Spinal cord (tissue), 10 donors: ENCODE measurements around the gene CLSTN3. TPM values are rescaled to one million over a fixed set of nuclear protein-coding genes. Genes with fewer than 3 reads are reported as not detected.

Source experiments
- DNase-seq, 6 donors: peaks; one replicate each; pipeline versions ENCODE4 v3.0.0 to v3.0.0-alpha.2; 2013 to 2015; ENCODE audit warnings: low spot score in 6 of 6, low read depth in 4 of 6
- H3K27ac ChIP-seq: one replicate; pipeline ENCODE4 v1.5.1; 2013; ENCODE audit warnings: low read depth, low read length, control low read depth
- H3K27me3 ChIP-seq: one replicate; pipeline ENCODE4 v1.6.1; 2013; ENCODE audit warnings: low read length; ENCODE audit not compliant: control insufficient read depth, insufficient read depth
- H3K36me3 ChIP-seq: one replicate; pipeline ENCODE4 v1.6.1; 2013; ENCODE audit warnings: low read length; ENCODE audit not compliant: control insufficient read depth, insufficient read depth
- H3K4me1 ChIP-seq: one replicate; pipeline ENCODE4 v1.6.1; 2013; ENCODE audit warnings: low read length; ENCODE audit not compliant: control insufficient read depth, insufficient read depth
- H3K4me3 ChIP-seq: one replicate; pipeline ENCODE4 v1.5.1; 2013; ENCODE audit warnings: low read depth, low read length, control low read depth
- H3K9me3 ChIP-seq: one replicate; pipeline ENCODE4 v1.6.1; 2013; ENCODE audit warnings: low read length; ENCODE audit not compliant: control insufficient read depth, insufficient read depth
- WGBS: methylation state at CpG from one replicate; pipeline ENCODE4 v1.1.5; 2013; ENCODE audit warnings: missing lambda C conversion rate; ENCODE audit not compliant: insufficient coverage; 5-methylcytosine and 5-hydroxymethylcytosine counted together
- long read RNA-seq, 4 donors: transcript quantifications; one replicate each; lab custom pipeline, GENCODE V29; 2026
- polyA plus RNA-seq, 2 donors: library from polyadenylated mRNA; unstranded; fragments of 120-200 nt; gene quantifications; one replicate each; pipeline ENCODE4 v1.2.1, GENCODE V29; 2013; ENCODE audit not compliant: insufficient read length in 2 of 2
- total RNA-seq, 2 donors: library from RNA; depleted of rRNA in 1 of 2; stranded (reverse); fragments of 120-200 nt in 1 of 2; fragments of >200 nt in 1 of 2; gene quantifications; one replicate each; pipeline versions ENCODE4 v1.2.3 to v1.2.4, GENCODE V29; 2013 to 2014
- donor health status: healthy.

The CLSTN3 gene
- total RNA-seq (100 to 1,000 TPM in 1 of 2 donors, 10 to 100 TPM in 1; 33.9 to 215 TPM), polyA plus RNA-seq (100 to 1,000 TPM; 160 to 188 TPM)
- long read RNA-seq, donor 1, full-length matches to known transcripts = 22 of 94 reads
- long read RNA-seq, donor 1, partial matches to known transcripts = 72 of 94 reads
- long read RNA-seq, donor 1, other reads (novel, unspliced or antisense) = 0 of 94 reads
- long read RNA-seq, donor 2, transcript CLSTN3-214 (2 exons, 390 nt) = major isoform, 10 of 58 reads
- long read RNA-seq, donor 2, partial matches to known transcripts = 48 of 58 reads
- long read RNA-seq, donor 2, other reads (novel, unspliced or antisense) = 0 of 58 reads
- long read RNA-seq, donor 3, full-length matches to known transcripts = 14 of 72 reads
- long read RNA-seq, donor 3, partial matches to known transcripts = 58 of 72 reads
- long read RNA-seq, donor 3, other reads (novel, unspliced or antisense) = 0 of 72 reads
- long read RNA-seq, donor 4, transcript CLSTN3-214 (2 exons, 390 nt) = major isoform, 6 of 48 reads
- long read RNA-seq, donor 4, partial matches to known transcripts = 42 of 48 reads
- long read RNA-seq, donor 4, other reads (novel, unspliced or antisense) = 0 of 48 reads

DNA sequence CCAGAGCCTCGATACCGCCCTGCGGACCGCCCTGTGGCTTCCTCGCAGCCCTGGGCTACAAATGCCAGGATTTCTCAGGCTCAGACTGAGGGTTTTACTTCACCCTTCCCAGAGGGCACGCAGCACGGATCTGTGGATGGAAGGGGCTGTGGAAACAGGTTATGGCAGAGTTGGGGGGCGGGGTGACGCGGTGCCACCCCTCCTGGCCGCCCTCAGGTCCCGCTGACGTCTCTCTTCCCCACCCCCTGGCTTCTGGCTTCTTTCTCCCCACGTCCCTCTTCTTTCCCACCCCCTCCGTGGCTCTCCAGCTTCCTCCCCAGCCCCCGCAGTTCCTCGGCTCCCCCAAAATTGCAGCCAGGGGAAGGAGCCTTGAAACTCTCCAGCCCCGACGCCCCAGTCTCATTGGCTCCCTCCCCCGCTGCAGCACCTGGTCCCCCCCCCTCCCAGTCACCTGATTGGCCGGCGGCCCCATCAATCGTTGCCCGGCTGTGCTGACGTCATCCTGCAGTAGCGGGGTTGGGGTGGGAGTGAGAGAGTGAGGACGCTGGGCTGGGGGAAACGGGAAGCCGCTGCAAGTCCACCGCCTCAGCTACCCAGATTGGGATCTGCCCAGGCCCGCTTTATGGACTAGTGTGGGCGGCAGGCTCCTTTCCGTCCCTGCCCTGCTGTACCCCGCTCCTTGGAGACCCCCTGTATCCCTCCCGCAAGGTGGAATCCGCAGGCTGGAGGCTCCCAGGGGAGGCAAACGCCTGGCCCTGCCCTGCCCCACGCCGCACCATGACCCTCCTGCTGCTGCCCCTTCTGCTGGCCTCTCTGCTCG, at the start of gene CLSTN3:
Gene CLSTN3, plus strand, starts transcription at position 500 of the 820 bp plus-strand sequence. Its CDS starts 278 bp downstream, at position 778.
- peak within 1 kb of the TSS; percentile 67 for H3K27ac ChIP-seq

DNA sequence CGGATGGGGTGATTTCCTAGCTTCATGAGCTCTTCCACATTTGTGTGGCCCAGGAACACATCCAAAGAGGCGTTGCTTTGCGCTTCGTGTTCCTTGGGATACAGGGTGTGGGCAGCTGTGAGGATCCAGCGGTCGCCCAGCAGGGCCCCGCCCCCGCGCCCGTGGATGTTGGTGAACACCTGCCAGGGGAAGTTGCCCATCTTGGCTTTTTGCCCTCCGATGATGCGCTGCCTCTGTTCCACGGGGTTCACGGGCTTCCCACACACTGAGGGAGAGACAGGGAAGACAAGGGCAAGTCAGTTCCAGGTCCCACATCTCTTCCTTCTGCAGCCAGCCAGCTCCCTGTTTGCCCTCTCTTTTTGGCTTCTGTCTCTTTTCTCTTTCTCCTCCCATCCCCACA, 49.1 kb upstream of the CLSTN3 start:
- H3K4me3 ChIP-seq = no peak overlapping the region
- H3K36me3 ChIP-seq = peaks cover 21% of the 10 kb centered on the region
- no peaks in the 10 kb centered on the region for H3K4me1 ChIP-seq
- DNase-seq = no peak
- no peaks in the 10 kb centered on the region for H3K27me3 ChIP-seq
- H3K27ac ChIP-seq = no peak overlapping the region
- no peaks in the 10 kb centered on the region for H3K9me3 ChIP-seq
- WGBS = 87% methylated on average over 13 of the region's 14 CpGs

More for the DNA sequence above, at the start of gene CLSTN3:
- Histone ChIP-seq H3K4me1 (peaks cover 38% of the 10 kb centered on the region), H3K27me3 (no peaks in the 10 kb centered on the region), H3K4me3 (peak within 1 kb of the TSS; percentile 81), H3K9me3 (no peaks in the 10 kb centered on the region), H3K36me3 (peaks cover 24% of the 10 kb centered on the region)
- DNase-seq = peak; percentile 69 to 97 (median 86)
- 0% methylated on average over 23 of the region's 40 CpGs for WGBS

DNA sequence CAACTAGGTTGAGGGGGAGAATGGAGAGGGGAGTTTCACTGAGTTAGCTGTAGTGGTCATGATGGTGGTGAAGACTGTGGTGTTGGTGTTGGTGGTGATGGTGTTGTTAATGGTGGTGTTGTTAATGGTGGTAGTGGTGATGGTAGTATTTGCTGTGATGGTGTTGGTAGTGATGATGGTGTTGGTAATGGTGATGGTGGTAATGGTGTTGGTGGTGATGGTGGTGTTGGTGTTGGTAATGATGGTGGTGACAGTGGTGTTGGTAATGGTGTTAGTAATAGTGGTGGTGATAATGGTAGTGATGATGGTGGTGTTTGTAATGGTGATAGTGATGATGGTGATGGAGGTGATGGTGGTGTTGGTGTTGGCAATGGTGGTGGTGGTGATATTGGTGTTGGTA, 47.0 kb upstream of the CLSTN3 start:
- no peaks in the 10 kb centered on the region for H3K27me3 ChIP-seq
- H3K4me3 ChIP-seq = no peak overlapping the region
- peaks cover 21% of the 10 kb centered on the region for H3K36me3 ChIP-seq
- H3K4me1 ChIP-seq = no peaks in the 10 kb centered on the region
- no peak for DNase-seq
- H3K9me3 ChIP-seq = no peaks in the 10 kb centered on the region
- H3K27ac ChIP-seq = no peak overlapping the region

DNA sequence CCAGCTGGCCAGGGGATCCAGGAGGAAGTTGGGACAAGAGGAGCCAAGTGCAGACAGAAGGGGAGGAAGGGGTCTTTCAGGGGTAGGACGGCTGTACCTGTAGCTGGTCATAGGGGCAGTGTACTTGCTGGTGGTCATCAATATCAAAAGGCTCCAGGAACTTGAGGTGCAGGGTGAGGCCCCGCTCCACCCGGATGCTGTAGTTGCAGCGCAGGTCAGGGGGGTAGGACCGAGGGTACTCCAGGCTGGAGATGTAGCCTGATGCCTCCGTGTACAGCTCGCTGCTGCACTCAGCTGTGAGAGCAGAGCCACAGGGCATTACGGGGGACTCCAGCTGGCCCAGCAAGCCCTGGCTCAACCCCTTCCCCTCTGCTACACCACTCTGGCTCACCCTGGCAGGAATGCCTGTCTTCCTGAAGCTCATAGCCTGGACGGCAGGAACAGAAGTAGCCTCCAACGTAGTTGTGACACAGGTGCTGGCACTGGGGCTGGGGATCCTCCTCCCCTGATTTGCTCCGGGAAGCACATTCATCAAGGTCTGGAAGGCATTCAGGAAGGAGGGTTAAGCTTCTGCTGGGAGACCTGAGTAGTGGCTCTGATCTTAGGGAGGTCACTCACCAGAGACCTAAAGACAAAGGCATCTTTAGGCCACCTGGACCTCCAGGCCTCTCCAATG, 40.8 kb upstream of the CLSTN3 start:
- Histone ChIP-seq H3K27me3 (no peaks in the 10 kb centered on the region), H3K4me3 (no peak overlapping the region), H3K27ac (no peak overlapping the region), H3K9me3 (no peaks in the 10 kb centered on the region), H3K4me1 (peaks cover 21% of the 10 kb centered on the region), H3K36me3 (peaks cover 16% of the 10 kb centered on the region)
- no peak for DNase-seq
- 95% methylated on average over 11 of the region's 11 CpGs for WGBS

DNA sequence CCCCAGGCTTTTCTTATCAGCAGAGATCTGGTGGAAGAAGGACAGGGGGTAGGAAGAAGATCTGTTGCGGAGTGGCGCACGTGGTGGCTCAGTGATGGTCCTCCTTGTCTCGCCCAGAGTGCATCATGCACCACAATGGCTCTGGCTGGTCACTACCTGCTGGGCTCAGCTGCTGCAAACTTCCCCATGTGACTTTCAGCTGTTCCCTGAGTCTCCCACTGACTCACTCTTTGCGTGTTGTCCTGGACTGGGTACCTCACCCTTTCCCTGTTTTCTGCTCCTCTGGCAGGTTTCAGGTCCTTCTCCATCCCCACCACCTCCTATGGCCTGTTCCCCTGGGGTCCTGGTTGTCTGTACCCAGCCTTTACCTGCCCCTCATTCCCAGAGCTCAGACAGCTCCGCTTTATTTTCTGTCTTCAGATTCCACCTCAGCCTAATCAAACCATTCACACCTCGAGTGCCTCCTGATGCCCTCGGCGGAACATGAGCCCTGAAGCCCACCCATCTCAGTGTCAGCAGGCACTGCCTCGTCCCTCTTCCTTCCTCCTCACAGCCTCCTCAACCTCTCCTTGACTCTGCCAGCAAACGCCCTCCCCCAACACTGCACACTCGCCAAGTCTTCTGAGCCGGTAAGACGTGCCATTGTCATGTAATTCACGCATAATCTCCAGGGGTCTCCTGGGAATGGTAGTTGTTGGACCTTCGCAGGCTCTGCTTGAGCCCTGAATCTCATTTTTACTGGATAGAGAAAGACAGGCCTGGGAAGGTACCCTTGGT, 39.8 kb upstream of the CLSTN3 start:
- H3K9me3 ChIP-seq = no peaks in the 10 kb centered on the region
- H3K27me3 ChIP-seq = no peaks in the 10 kb centered on the region
- no peak overlapping the region for H3K4me3 ChIP-seq
- H3K27ac ChIP-seq = no peak overlapping the region
- H3K36me3 ChIP-seq = peaks cover 7% of the 10 kb centered on the region
- WGBS = 70% methylated on average over 14 of the region's 16 CpGs
- H3K4me1 ChIP-seq = peaks cover 21% of the 10 kb centered on the region
- peak in 1 of 6 donors; percentile 15 for DNase-seq

DNA sequence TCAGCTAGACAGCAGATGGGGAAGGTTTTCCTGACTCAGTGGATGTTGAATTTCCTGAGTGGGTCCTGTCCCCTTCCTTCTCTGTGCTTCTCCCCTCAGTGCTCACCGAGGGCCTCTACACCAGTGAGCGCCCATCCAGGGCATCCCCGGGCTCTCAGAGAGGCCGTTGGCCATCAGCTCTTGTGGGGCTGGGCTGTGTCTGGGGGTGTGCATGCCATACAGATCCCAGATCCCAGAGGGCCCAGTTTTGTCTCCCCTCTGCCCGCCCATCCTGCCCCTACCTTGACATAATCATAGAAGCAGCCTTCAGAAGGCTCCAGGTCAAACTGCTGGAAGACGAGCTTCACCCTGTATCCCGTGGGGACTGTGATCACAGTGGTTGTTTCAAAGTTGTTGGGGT, 39.0 kb upstream of the CLSTN3 start:
- WGBS = no CpG with 5 or more reads among the region's 7 CpGs
- Histone ChIP-seq H3K36me3 (peaks cover 7% of the 10 kb centered on the region), H3K9me3 (no peaks in the 10 kb centered on the region), H3K4me1 (peaks cover 21% of the 10 kb centered on the region), H3K27me3 (no peaks in the 10 kb centered on the region), H3K27ac (no peak overlapping the region), H3K4me3 (no peak overlapping the region)
- DNase-seq = no peak

DNA sequence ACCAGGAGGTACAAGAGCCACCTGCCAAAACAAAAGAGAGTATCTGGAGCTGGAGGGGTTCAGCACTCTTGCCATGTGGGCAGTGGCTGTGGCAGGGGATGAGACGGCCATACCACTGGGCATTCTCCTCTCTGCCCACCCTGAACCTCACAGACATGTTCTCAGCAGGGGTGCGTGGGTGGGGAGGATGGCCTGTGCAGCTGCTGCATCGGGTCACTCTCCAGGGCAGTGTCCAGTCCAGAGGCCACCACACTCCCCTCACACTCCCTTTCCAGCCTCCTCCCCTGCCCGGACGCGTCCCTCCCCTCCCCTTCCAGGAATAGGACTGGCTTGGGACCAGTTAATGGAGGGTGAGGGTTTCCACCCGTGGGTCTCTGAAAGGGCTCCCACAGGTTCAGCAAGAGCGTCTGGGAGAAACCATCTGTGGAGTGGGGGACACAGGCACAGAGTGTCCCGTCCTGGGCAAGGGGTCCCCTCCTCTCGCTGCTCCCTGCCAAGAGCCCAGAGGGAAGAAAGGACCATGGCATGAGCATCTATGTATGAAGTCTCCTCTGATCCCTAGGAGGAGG, 38.4 kb upstream of the CLSTN3 start:
- Histone ChIP-seq H3K27ac (no peak overlapping the region), H3K9me3 (no peaks in the 10 kb centered on the region), H3K27me3 (no peaks in the 10 kb centered on the region), H3K36me3 (peaks cover 7% of the 10 kb centered on the region), H3K4me3 (peak overlapping the region; percentile 60), H3K4me1 (peaks cover 21% of the 10 kb centered on the region)
- 43% methylated on average over 4 of the region's 10 CpGs for WGBS
- DNase-seq = peak in 1 of 6 donors; percentile 35

DNA sequence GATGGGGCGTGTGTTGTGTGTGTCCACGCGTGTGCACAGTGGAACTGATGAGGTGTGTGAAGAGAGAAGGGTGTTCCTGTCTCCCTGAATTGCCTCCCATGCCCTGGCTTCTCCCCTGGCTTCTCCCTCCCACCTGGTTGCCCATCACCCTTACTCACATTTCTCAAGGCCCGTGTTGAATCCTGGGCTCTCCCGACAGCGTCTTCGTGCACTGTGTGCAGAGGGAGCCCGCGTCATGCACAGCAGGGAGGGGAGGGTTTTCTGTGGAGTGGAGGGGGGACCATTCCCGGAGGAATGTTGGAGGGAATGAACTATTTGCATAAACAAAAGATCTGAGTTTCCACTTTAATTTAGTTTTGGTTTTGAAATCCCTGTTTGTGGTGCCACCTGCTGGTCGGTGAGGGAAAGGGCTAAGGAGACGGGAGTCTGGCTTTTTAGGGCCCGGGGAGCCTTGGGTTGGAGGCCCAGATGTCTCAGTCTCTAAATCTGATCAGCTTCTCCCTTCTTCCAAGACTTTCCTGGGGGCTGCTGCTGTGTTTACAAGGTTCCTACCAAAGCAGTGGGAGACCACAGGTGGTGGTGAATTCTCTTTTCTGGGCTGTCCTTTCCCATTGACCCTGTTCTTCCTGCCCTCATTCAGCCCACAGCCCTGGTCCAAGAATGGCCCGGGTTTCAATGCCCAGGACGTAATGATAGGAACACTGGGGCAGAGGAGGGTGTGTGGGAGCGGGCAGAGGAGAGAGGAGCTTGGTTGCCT, 37.8 kb upstream of the CLSTN3 start, which contains the start of gene C1R:
Gene C1R, minus strand, starts transcription at position 217 of the 757 bp plus-strand sequence. Its CDS starts 57 bp downstream, at position 160.
- peak in 5 of 6 donors; percentile 36 to 87 (median 50) for DNase-seq
- no peaks in the 10 kb centered on the region for H3K9me3 ChIP-seq
- H3K4me3 ChIP-seq = peak within 1 kb of the TSS; percentile 60
- H3K27ac ChIP-seq = no peak within 1 kb of the TSS
- 31% methylated on average over 10 of the region's 16 CpGs for WGBS
- H3K4me1 ChIP-seq = peaks cover 21% of the 10 kb centered on the region
- H3K27me3 ChIP-seq = no peaks in the 10 kb centered on the region
- peaks cover 7% of the 10 kb centered on the region for H3K36me3 ChIP-seq
